Neuronal stem cell (in vitro differentiated cells): ENCODE results near the gene MAB21L3.
A peak's percentile ranks its signal among the peaks of the same experiment; 100 is the strongest.

Source experiments
- DNase-seq: peaks from one replicate; pipeline ENCODE4 v3.0.0-alpha.2; 2013; ENCODE audit warnings: low spot score
- H2AFZ ChIP-seq: one replicate; pipeline ENCODE4 v1.6.1; 2013; ENCODE audit warnings: mild to moderate bottlenecking, low read length, inconsistent platforms
- H2AK5ac ChIP-seq: 2 replicates; pipeline ENCODE4 v1.6.1; 2013; ENCODE audit warnings: low read depth, mild to moderate bottlenecking, inconsistent platforms, low read length, moderate library complexity, mixed read lengths
- H2BK120ac ChIP-seq: 2 replicates; pipeline ENCODE4 v1.6.1; 2013; ENCODE audit warnings: low read depth, mild to moderate bottlenecking, inconsistent platforms, low read length, moderate library complexity, mixed read lengths
- H2BK12ac ChIP-seq: one replicate; pipeline ENCODE4 v1.6.1; 2013; ENCODE audit warnings: low read length, inconsistent platforms
- H2BK15ac ChIP-seq: 2 replicates; pipeline ENCODE4 v1.6.1; 2013; ENCODE audit warnings: mild to moderate bottlenecking, low read length, inconsistent platforms, mixed read lengths
- H2BK5ac ChIP-seq: one replicate; pipeline ENCODE4 v1.6.1; 2013; ENCODE audit warnings: inconsistent platforms, mild to moderate bottlenecking, low read length, moderate library complexity
- H3K14ac ChIP-seq: one replicate; pipeline ENCODE4 v1.6.1; 2013; ENCODE audit warnings: low read length, inconsistent platforms
- H3K18ac ChIP-seq: 2 replicates; pipeline ENCODE4 v1.6.1; 2013; ENCODE audit warnings: low read length, inconsistent platforms
- H3K23ac ChIP-seq: 2 replicates; pipeline ENCODE4 v1.6.1; 2013; ENCODE audit warnings: low read depth, mild to moderate bottlenecking, mixed read lengths, low read length, inconsistent platforms; ENCODE audit not compliant: poor library complexity
- H3K27ac ChIP-seq: replicated peaks from 3 replicates; pipeline ENCODE4 v1.5.1; 2013; ENCODE audit warnings: low read length, inconsistent platforms
- H3K27me3 ChIP-seq, 3 experiments: 2 replicates each; pipeline ENCODE4 v1.6.1; 2013; ENCODE audit warnings: low read length in 3 of 3, mild to moderate bottlenecking in 2 of 3, inconsistent platforms in 1 of 3, low read depth in 1 of 3, mixed read lengths in 1 of 3, moderate library complexity in 1 of 3; ENCODE audit not compliant: control insufficient read depth in 3 of 3, insufficient read depth in 3 of 3
- H3K36me3 ChIP-seq, 2 donors: replicated peaks in 1 of 2; 2 replicates each; pipeline ENCODE4 v1.6.1; 2013; ENCODE audit warnings: low read length in 2 of 2; ENCODE audit not compliant: control insufficient read depth in 2 of 2, insufficient read depth in 2 of 2
- H3K4ac ChIP-seq: 2 replicates; pipeline ENCODE4 v1.6.1; 2013; ENCODE audit warnings: inconsistent platforms, mild to moderate bottlenecking, low read length, moderate library complexity
- H3K4me1 ChIP-seq, 2 donors: 1 replicate in 1 of 2; 2 replicates in 1 of 2; pipeline ENCODE4 v1.6.1; 2013; ENCODE audit warnings: low read length in 2 of 2, low read depth in 1 of 2; ENCODE audit not compliant: control insufficient read depth in 2 of 2, insufficient read depth in 1 of 2
- H3K4me2 ChIP-seq: one replicate; pipeline ENCODE4 v1.6.1; 2013; ENCODE audit warnings: mild to moderate bottlenecking, low read length, inconsistent platforms; ENCODE audit not compliant: insufficient read depth, poor library complexity, severe bottlenecking
- H3K4me3 ChIP-seq, 2 donors: 2 replicates each; pipeline ENCODE4 v1.5.1; 2013; ENCODE audit warnings: low read length in 2 of 2, mild to moderate bottlenecking in 2 of 2, inconsistent platforms in 1 of 2, moderate library complexity in 1 of 2
- H3K79me1 ChIP-seq: one replicate; pipeline ENCODE4 v1.6.1; 2013; ENCODE audit warnings: low read depth, mild to moderate bottlenecking, inconsistent platforms, low read length, moderate library complexity
- H3K9ac ChIP-seq: one replicate; pipeline ENCODE4 v1.6.1; 2013; ENCODE audit warnings: mild to moderate bottlenecking, low read depth, low read length, inconsistent platforms; ENCODE audit not compliant: poor library complexity
- H3K9me3 ChIP-seq, 2 donors: replicated peaks in 1 of 2; 2 replicates each; pipeline versions ENCODE3 to v1.6.1; 2013; ENCODE audit warnings: low read length in 2 of 2, mild to moderate bottlenecking in 2 of 2, inconsistent platforms in 1 of 2, low read depth in 1 of 2, mixed read lengths in 1 of 2, moderate library complexity in 1 of 2; ENCODE audit not compliant: control insufficient read depth in 2 of 2, insufficient read depth in 1 of 2
- H4K8ac ChIP-seq: one replicate; pipeline ENCODE4 v1.6.1; 2013; ENCODE audit warnings: low read depth, mild to moderate bottlenecking, inconsistent platforms, low read length, moderate library complexity
- H4K91ac ChIP-seq: one replicate; pipeline ENCODE4 v1.6.1; 2013; ENCODE audit warnings: low read length, low read depth, mild to moderate bottlenecking, inconsistent platforms; ENCODE audit not compliant: poor library complexity
- WGBS, 2 donors: extraction: QIAGEN DNeasy Blood & Tissue Kit; methylation state at CpG; one replicate each; pipeline ENCODE4 v1.1.7; 2013; ENCODE audit warnings: missing lambda C conversion rate in 2 of 2, mixed read lengths in 1 of 2; ENCODE audit not compliant: insufficient read length in 2 of 2, insufficient replicate concordance in 1 of 2; ENCODE audit errors: extremely low coverage in 2 of 2; 5-methylcytosine and 5-hydroxymethylcytosine counted together

MAB21L3 gene

DNA sequence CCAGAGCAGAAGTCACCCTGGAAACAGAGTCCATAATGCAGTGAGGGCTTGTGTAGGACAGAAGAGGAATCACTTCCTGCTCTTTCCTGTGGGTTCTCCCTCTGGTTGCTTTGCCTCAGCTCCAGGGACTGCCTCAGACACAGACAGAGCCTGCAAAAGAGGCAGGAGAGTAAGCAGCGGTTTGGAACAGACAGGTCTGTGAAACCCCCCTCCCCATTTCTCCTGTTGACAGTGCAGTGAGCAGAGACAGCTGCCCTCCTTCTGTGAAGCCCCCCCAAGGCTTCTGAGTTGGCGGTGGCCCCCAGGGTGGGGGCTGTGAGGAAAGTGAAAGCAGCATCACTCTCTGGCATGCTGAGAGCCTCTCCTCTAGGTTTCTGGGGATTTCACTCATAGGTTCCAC lies 53.0 kb downstream of the MAB21L3 start:
- DNase-seq = no peak

DNA sequence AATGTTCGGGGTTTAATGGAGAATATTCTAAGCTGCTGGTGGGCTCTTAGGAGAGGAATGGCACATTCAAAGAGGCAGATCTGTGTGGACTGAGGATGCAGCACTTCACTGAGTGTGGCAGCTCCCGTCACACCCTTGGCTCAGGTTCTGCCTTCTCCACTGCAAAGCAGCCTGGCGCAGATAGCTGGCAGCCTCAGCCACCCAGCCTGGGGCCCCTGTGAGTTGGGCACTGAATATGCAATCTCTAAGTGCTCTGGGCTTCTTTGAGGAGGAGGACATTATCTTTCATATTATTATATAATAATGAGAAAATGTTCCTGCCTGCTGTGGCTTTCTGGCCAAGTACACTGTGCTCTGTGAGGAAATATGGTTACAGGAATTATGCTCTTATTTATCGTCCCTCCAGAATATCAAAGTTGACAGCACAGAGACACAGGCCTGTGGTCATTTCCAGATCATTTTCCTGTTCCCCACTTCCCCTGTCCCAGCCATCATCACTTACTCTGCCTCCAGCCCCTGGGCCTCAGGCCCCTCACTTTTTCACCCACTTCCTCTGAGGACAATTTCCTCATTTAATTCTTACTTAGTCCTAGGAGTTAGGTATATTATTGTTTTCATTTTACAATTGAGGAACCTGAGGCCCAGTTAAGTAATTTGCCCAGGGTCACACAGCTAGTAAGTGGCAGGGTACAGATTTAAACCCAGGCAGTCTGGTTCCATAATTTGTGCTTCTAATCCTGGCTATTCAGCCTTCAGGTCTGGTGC lies 53.6 kb downstream of the MAB21L3 start:
- no peak overlapping the region for H3K4me3 ChIP-seq
- peaks cover 0 to 5% of the 10 kb centered on the region in 2 donors for H3K4me1 ChIP-seq
- no peak overlapping the region for H3K4me2 ChIP-seq
- peaks cover 0 to 33% (median 0%) of the 10 kb centered on the region in 3 experiments for H3K27me3 ChIP-seq
- H2BK120ac ChIP-seq = no peak overlapping the region
- H2BK15ac ChIP-seq = no peak overlapping the region
- no peak overlapping the region for H2AFZ ChIP-seq
- H2BK12ac ChIP-seq = no peak overlapping the region
- H3K9me3 ChIP-seq = no peaks in the 10 kb centered on the region
- no peak overlapping the region for H3K27ac ChIP-seq
- no peak overlapping the region for H3K18ac ChIP-seq
- no peak overlapping the region for H3K14ac ChIP-seq
- H3K4ac ChIP-seq = no peak overlapping the region
- H4K8ac ChIP-seq = no peak overlapping the region
- no peak overlapping the region for H4K91ac ChIP-seq
- no peak overlapping the region for H3K23ac ChIP-seq
- no peak overlapping the region for H3K9ac ChIP-seq
- H3K79me1 ChIP-seq = no peaks in the 10 kb centered on the region
- H2BK5ac ChIP-seq = no peak overlapping the region
- no peak overlapping the region for H2AK5ac ChIP-seq
- no peak for DNase-seq
- no peaks in the 10 kb centered on the region for H3K36me3 ChIP-seq
- no CpG with 5 or more reads among the region's 4 CpGs for WGBS, 2 donors

More for the DNA sequence above, 53.0 kb downstream of the MAB21L3 start:
- H4K8ac ChIP-seq = no peak overlapping the region
- H3K36me3 ChIP-seq = no peaks in the 10 kb centered on the region
- H3K9ac ChIP-seq = no peak overlapping the region
- no peaks in the 10 kb centered on the region for H3K79me1 ChIP-seq
- no CpG with 5 or more reads among the region's 2 CpGs for WGBS, 2 donors
- no peak overlapping the region for H3K18ac ChIP-seq
- H3K4me2 ChIP-seq = no peak overlapping the region
- H3K4ac ChIP-seq = no peak overlapping the region
- H3K4me3 ChIP-seq = no peak overlapping the region
- H3K9me3 ChIP-seq = no peaks in the 10 kb centered on the region
- H2BK5ac ChIP-seq = no peak overlapping the region
- no peak overlapping the region for H4K91ac ChIP-seq
- H2AFZ ChIP-seq = no peak overlapping the region
- no peak overlapping the region for H2BK15ac ChIP-seq
- H3K27me3 ChIP-seq = peaks cover 0 to 30% (median 0%) of the 10 kb centered on the region in 3 experiments
- H3K14ac ChIP-seq = peak overlapping the region; percentile 63
- H2BK120ac ChIP-seq = no peak overlapping the region
- H2BK12ac ChIP-seq = no peak overlapping the region
- H3K4me1 ChIP-seq = peaks cover 0 to 5% of the 10 kb centered on the region in 2 donors
- no peak overlapping the region for H3K27ac ChIP-seq
- no peak overlapping the region for H3K23ac ChIP-seq
- H2AK5ac ChIP-seq = peak overlapping the region; percentile 34

DNA sequence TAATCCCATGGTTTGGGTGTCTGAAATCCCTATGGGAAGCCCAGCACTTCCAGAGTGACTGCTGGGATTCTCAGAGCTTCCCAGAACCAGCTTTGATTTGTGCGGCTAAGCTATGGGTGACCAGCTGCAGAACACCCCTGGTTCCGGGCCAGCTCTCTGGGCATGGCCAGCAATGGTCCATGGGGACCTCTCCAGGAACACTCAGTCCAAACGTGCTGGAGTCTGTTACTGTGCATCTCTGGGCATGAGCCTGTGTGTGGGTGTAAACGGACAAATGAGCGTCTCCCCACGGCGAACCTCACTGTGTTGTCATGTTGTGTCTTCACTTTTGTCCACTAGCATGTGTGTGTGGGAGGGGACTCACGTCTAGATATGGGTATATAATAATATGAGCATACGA lies 54.4 kb downstream of the MAB21L3 start:
- Histone ChIP-seq H3K4me1 (peaks cover 0 to 5% of the 10 kb centered on the region in 2 donors), H3K9me3 (no peaks in the 10 kb centered on the region), H3K79me1 (no peaks in the 10 kb centered on the region), H2BK15ac (no peak overlapping the region), H2AK5ac (no peak overlapping the region), H3K18ac (no peak overlapping the region), H3K4me3 (no peak overlapping the region), H4K8ac (no peak overlapping the region), H2AFZ (no peak overlapping the region), H2BK120ac (no peak overlapping the region), H3K27me3 (peaks cover 0 to 33% (median 0%) of the 10 kb centered on the region in 3 experiments), H4K91ac (no peak overlapping the region), H3K9ac (no peak overlapping the region), H3K27ac (no peak overlapping the region), H3K4me2 (no peak overlapping the region), H3K23ac (no peak overlapping the region), H3K36me3 (no peaks in the 10 kb centered on the region), H2BK5ac (no peak overlapping the region), H3K14ac (no peak overlapping the region), H3K4ac (no peak overlapping the region), H2BK12ac (no peak overlapping the region)
- no peak for DNase-seq
- WGBS, 2 donors = no CpG with 5 or more reads among the region's 9 CpGs

DNA sequence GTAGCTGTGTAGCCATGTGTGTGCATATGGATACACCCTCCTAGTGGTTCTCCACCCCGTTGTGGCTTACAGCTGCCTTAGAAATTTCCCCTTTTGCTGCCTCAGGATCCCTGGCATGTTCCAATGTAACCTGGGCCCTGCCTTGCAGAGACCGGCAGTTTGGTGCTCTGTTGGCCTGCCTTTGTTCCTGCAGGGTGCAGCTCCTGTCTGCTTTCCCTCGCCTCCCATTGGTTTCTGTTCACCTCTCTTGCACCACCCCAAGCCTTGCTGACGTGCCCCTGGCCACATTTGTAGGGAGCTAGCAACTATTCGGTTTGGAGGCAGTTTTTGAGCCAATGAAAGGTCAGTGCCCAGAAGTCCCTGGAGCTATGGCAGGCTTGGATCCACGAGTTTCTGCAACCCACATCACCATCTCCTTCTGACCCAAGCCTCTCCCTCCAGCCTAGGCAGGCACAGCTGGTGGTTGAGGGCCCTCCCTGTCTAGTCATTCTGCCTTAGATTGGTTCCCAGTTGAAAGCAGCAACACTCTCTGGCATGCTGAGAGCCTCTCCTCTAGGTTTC lies 54.9 kb downstream of the MAB21L3 start:
- Histone ChIP-seq H3K36me3 (no peaks in the 10 kb centered on the region), H3K79me1 (no peaks in the 10 kb centered on the region), H3K23ac (peak overlapping the region; percentile 4), H3K4me3 (no peak overlapping the region), H4K8ac (no peak overlapping the region), H3K9ac (no peak overlapping the region), H2AFZ (no peak overlapping the region), H2BK5ac (no peak overlapping the region), H2BK15ac (peak overlapping the region; percentile 1), H3K4me1 (peaks cover 0 to 6% of the 10 kb centered on the region in 2 donors), H3K18ac (no peak overlapping the region), H3K4ac (no peak overlapping the region), H3K27me3 (peaks cover 0 to 33% (median 0%) of the 10 kb centered on the region in 3 experiments), H4K91ac (no peak overlapping the region), H3K27ac (no peak overlapping the region), H2BK12ac (no peak overlapping the region), H2BK120ac (no peak overlapping the region), H3K9me3 (no peaks in the 10 kb centered on the region), H3K14ac (no peak overlapping the region), H3K4me2 (no peak overlapping the region), H2AK5ac (no peak overlapping the region)
- no CpG with 5 or more reads among the region's 6 CpGs for WGBS, 2 donors
- DNase-seq = no peak
